Fibroblast of upper back skin (primary cell): ENCODE measurements around the gene C19orf85.
"Not testable (repeated sequence)": the region's sequence is repeated elsewhere in the genome, so short reads cannot be mapped to it uniquely, and the experiment has no call there.

Experiments
- DNase-seq: peaks from one replicate; pipeline ENCODE4 v3.0.0-alpha.2; 2013

C19orf85 gene

GRCh38 chr19:55456347-55456746 is 8.2 kb downstream of the C19orf85 start:
- no peak for DNase-seq

GRCh38 chr19:55455576-55456235 is 8.8 kb downstream of the C19orf85 start:
- no peak for DNase-seq

- DNase-seq: peak; percentile 26
Measured at GRCh38 chr19:55454787-55455243, 9.7 kb downstream of the C19orf85 start.

- no peak for DNase-seq
Measured at GRCh38 chr19:55453511-55454260, 10.9 kb downstream of the C19orf85 start.

GRCh38 chr19:55452749-55453346 is 11.7 kb downstream of the C19orf85 start:
- DNase-seq: peak; percentile 69

- DNase-seq: no peak
Measured at GRCh38 chr19:55451965-55452748, 12.4 kb downstream of the C19orf85 start.

- DNase-seq: no peak
Measured at GRCh38 chr19:55451163-55451964, 13.2 kb downstream of the C19orf85 start.

- DNase-seq: no peak
Measured at GRCh38 chr19:55449469-55449868, 15.1 kb downstream of the C19orf85 start.

GRCh38 chr19:55448175-55448490 is 16.4 kb downstream of the C19orf85 start:
- not testable (repeated sequence) for DNase-seq

GRCh38 chr19:55447421-55448174 is 17.0 kb downstream of the C19orf85 start:
- peak; percentile 25 for DNase-seq

- DNase-seq: no peak
Measured at GRCh38 chr19:55446060-55446459, 18.5 kb downstream of the C19orf85 start.

GRCh38 chr19:55444646-55445045 is 19.9 kb downstream of the C19orf85 start:
- no peak for DNase-seq

GRCh38 chr19:55443824-55444480 is 20.6 kb downstream of the C19orf85 start:
- no peak for DNase-seq

GRCh38 chr19:55443045-55443823 is 21.3 kb downstream of the C19orf85 start, which contains the start of gene SHISA7:
SHISA7 (minus strand) TSS chr19:55443300; CDS start chr19:55442863, 437 bp downstream.
- DNase-seq: no peak

GRCh38 chr19:55442372-55442961 is 22.1 kb downstream of the C19orf85 start:
- no peak for DNase-seq

GRCh38 chr19:55441692-55442321 is 22.7 kb downstream of the C19orf85 start:
- no peak for DNase-seq

GRCh38 chr19:55441319-55441691 is 23.2 kb downstream of the C19orf85 start:
- no peak for DNase-seq

- no peak for DNase-seq
Measured at GRCh38 chr19:55440411-55441105, 24.0 kb downstream of the C19orf85 start.

- no peak for DNase-seq
Measured at GRCh38 chr19:55439052-55439451, 25.5 kb downstream of the C19orf85 start.
